HCT116 (cell line): ENCODE results near the gene TOMM40. TPM values are rescaled to one million over a fixed set of nuclear protein-coding genes. Genes with fewer than 3 reads are reported as not detected.

Experiments
- ATAC-seq: fragments of 200-7000 bp; cut with Tn5 transposase; 2 replicates; pipeline ENCODE4 v1.9.1; 2020; ENCODE audit warnings: mild to moderate bottlenecking, moderate library complexity
- BruUV-seq: library from RNA; stranded (reverse); fragments of 400-500 nt; replicated peaks from 2 replicates; lab custom pipeline; 2021; lab: Mats Ljungman, UMichigan
- CTCF ChIA-PET: fragments of 300-600 bp; sonication (Branson Sonifier 250); formaldehyde crosslinking; loops from one replicate; lab custom pipeline; 2021; ENCODE audit warnings: antibody characterized with exemption; lab: Charles Lee
- POLR2A ChIA-PET: fragments of 300-600, 350-600 bp; sonication (Branson Sonifier 250); formaldehyde crosslinking; loops from one replicate; lab custom pipeline; 2021; ENCODE audit warnings: antibody characterized with exemption; lab: Charles Lee
- RAD21 ChIA-PET, 2 experiments: fragments of 300-600 bp; sonication (Branson Sonifier 250); formaldehyde crosslinking; loops; one replicate each; lab custom pipeline; 2023; ENCODE audit warnings: low total read pairs in 2 of 2; ENCODE audit not compliant: uncharacterized antibody in 2 of 2, unreplicated experiment in 2 of 2, low non-redundant PET in 1 of 2; lab: Charles Lee
- DNase-seq: peaks from one replicate; pipeline ENCODE4 v3.0.0-alpha.2; 2010; ENCODE audit warnings: low read depth, low spot score
- H2AFZ ChIP-seq: fragments of 200-600 bp; shearing (Covaris generic), sonication (generic); 2 replicates; pipeline ENCODE4 v1.6.1; 2017; ENCODE audit warnings: low read depth, mixed run types, mixed read lengths, antibody characterized with exemption, low read length; ENCODE audit not compliant: poor library complexity, severe bottlenecking
- H3K27ac ChIP-seq: 2 replicates; pipeline ENCODE4 v1.5.1; 2012; ENCODE audit warnings: low read depth, low read length
- H3K27me3 ChIP-seq: fragments of 200-600 bp; sonication (generic); 2 replicates; pipeline ENCODE4 v1.6.1; 2016; ENCODE audit warnings: mixed run types, low read length, mixed read lengths; ENCODE audit not compliant: insufficient read depth
- H3K36me3 ChIP-seq, 2 experiments: fragments of 200-500 bp in 1 of 2; fragments of 200-600 bp in 1 of 2; sonication (Bioruptor generic) in 1 of 2; sonication (generic) in 1 of 2; 2 replicates each; pipeline versions ENCODE4 v1.5.1 to v1.6.1; 2014 to 2016; ENCODE audit warnings: low read length in 2 of 2, inconsistent platforms in 1 of 2, mixed read lengths in 1 of 2, mixed run types in 1 of 2; ENCODE audit not compliant: insufficient read depth in 2 of 2, control insufficient read depth in 1 of 2
- H3K4me1 ChIP-seq, 2 experiments: fragments of 200-600 bp in 1 of 2; sonication (generic) in 1 of 2; 2 replicates each; pipeline versions ENCODE4 v1.5.1 to v1.6.1; 2012 to 2017; ENCODE audit warnings: low read length in 2 of 2, inconsistent platforms in 1 of 2, mild to moderate bottlenecking in 1 of 2, mixed read lengths in 1 of 2, mixed run types in 1 of 2, moderate library complexity in 1 of 2; ENCODE audit not compliant: insufficient read depth in 2 of 2, control insufficient read depth in 1 of 2
- H3K4me2 ChIP-seq: fragments of 200-600 bp; sonication (generic); 2 replicates; pipeline ENCODE4 v1.6.1; 2017; ENCODE audit warnings: mixed run types, low read length, mixed read lengths
- H3K4me3 ChIP-seq, 2 experiments: fragments of 200-600 bp in 1 of 2; sonication (generic) in 1 of 2; replicated peaks in 1 of 2; 2 replicates each; pipeline ENCODE4 v1.5.1; 2011 to 2016; ENCODE audit warnings: low read length in 2 of 2, control low read depth in 1 of 2, low read depth in 1 of 2, mild to moderate bottlenecking in 1 of 2, mixed read lengths in 1 of 2, mixed run types in 1 of 2
- H3K79me2 ChIP-seq: fragments of 200-600 bp; sonication (generic); 2 replicates; pipeline ENCODE4 v1.6.1; 2017; ENCODE audit warnings: mild to moderate bottlenecking, mixed run types, low read length, moderate library complexity, mixed read lengths; ENCODE audit not compliant: insufficient read depth
- H3K9ac ChIP-seq: fragments of 200-600 bp; sonication (generic); 2 replicates; pipeline ENCODE4 v1.6.1; 2016; ENCODE audit warnings: low read length, mixed read lengths
- H3K9me2 ChIP-seq: fragments of 200-600 bp; sonication (generic), shearing (Covaris generic); 2 replicates; pipeline ENCODE4 v1.6.1; 2017; ENCODE audit warnings: mixed run types, mild to moderate bottlenecking, moderate library complexity; ENCODE audit not compliant: insufficient read depth
- H3K9me3 ChIP-seq, 2 experiments: fragments of 200-500 bp in 1 of 2; fragments of 200-600 bp in 1 of 2; sonication (Bioruptor generic) in 1 of 2; sonication (generic) in 1 of 2; 2 replicates each; pipeline ENCODE4 v1.6.1; 2014 to 2017; ENCODE audit warnings: low read length in 2 of 2, mixed read lengths in 2 of 2, inconsistent platforms in 1 of 2, low read depth in 1 of 2, mild to moderate bottlenecking in 1 of 2, mixed run types in 1 of 2, moderate library complexity in 1 of 2; ENCODE audit not compliant: control insufficient read depth in 1 of 2, insufficient read depth in 1 of 2
- H4K20me1 ChIP-seq: fragments of 200-600 bp; sonication (generic), shearing (Covaris generic); 2 replicates; pipeline ENCODE4 v1.6.1; 2017; ENCODE audit warnings: mixed run types, mild to moderate bottlenecking, moderate library complexity; ENCODE audit not compliant: insufficient read depth
- CEBPB ChIP-seq: IDR thresholded peaks from 2 replicates; pipeline ENCODE4 v1.6.1; 2012; ENCODE audit warnings: low read depth
- EGR1 ChIP-seq: IDR thresholded peaks from 2 replicates; pipeline ENCODE4 v1.6.1; 2012; ENCODE audit warnings: low read depth
- ELF1 ChIP-seq: IDR thresholded peaks from 2 replicates; pipeline ENCODE4 v1.6.1; 2012; ENCODE audit warnings: low read depth, borderline replicate concordance
- EZH2 ChIP-seq: fragments of 200-600 bp; sonication (generic); IDR thresholded peaks from 2 replicates; pipeline ENCODE4 v1.6.1; 2017; ENCODE audit warnings: antibody characterized with exemption, mixed run types
- FOSL1 ChIP-seq: IDR thresholded peaks from 2 replicates; pipeline ENCODE4 v1.6.1; 2012; ENCODE audit warnings: low read depth
- JUND ChIP-seq: IDR thresholded peaks from 2 replicates; pipeline ENCODE4 v1.6.1; 2012
- MAX ChIP-seq: IDR thresholded peaks from 2 replicates; pipeline ENCODE4 v1.6.1; 2012
- POLR2A ChIP-seq: IDR thresholded peaks from 2 replicates; pipeline ENCODE4 v1.7.0; 2011; ENCODE audit warnings: borderline replicate concordance; ENCODE audit not compliant: insufficient read depth, insufficient read length; ENCODE audit errors: extremely low read depth
- POLR2AphosphoS5 ChIP-seq: IDR thresholded peaks from 2 replicates; pipeline ENCODE4 v1.6.1; 2011; ENCODE audit warnings: mild to moderate bottlenecking, low read depth, low read length, moderate library complexity
- RAD21 ChIP-seq: IDR thresholded peaks from 2 replicates; pipeline ENCODE4 v1.6.1; 2012; ENCODE audit warnings: low read depth, mild to moderate bottlenecking
- SIN3A ChIP-seq: IDR thresholded peaks from 2 replicates; pipeline ENCODE4 v1.6.1; 2012; ENCODE audit warnings: low read depth
- SP1 ChIP-seq: IDR thresholded peaks from 2 replicates; pipeline ENCODE4 v1.6.1; 2012; ENCODE audit warnings: low read depth
- TCF7L2 ChIP-seq: IDR thresholded peaks from 2 replicates; pipeline ENCODE4 v1.7.0; 2011; ENCODE audit warnings: borderline replicate concordance, inconsistent platforms; ENCODE audit not compliant: insufficient read depth, insufficient read length; ENCODE audit errors: extremely low read depth
- YY1 ChIP-seq: IDR thresholded peaks from 2 replicates; pipeline ENCODE4 v1.6.1; 2011; ENCODE audit warnings: low read length, low read depth, moderate library complexity, mild to moderate bottlenecking; ENCODE audit not compliant: insufficient replicate concordance; ENCODE audit errors: extremely low read depth
- ZFX ChIP-seq: fragments of 450-650 bp; IDR thresholded peaks from 2 replicates; pipeline ENCODE4 v1.6.1; 2017
- ZNF274 ChIP-seq: fragments of 200-500 bp; sonication (Bioruptor generic); IDR thresholded peaks from 2 replicates; pipeline ENCODE4 v1.6.1; 2014; ENCODE audit warnings: mild to moderate bottlenecking, low read depth, low read length, inconsistent platforms
- intact Hi-C: fragments of 100-400 bp; cut with micrococcal nuclease; formaldehyde crosslinking; loops from 2 replicates; pipeline ENCODE4 v1.10.0; 2022
- total RNA-seq: library from RNA; stranded (reverse); gene quantifications from one replicate; pipeline ENCODE4 v1.2.1, GENCODE V29; 2021; ENCODE audit not compliant: unreplicated experiment
- TF ChIP-seq, protein P1 (sequence below), 3 experiments: fragments of 200-600 bp in 1 of 3; sonication (generic) in 1 of 3; IDR thresholded peaks in 2 of 3; conservative IDR thresholded peaks in 1 of 3; 2 replicates each; pipeline ENCODE4 v1.5.1; 2012 to 2017; ENCODE audit warnings: low read depth in 2 of 3, low read length in 2 of 3, antibody characterized with exemption in 1 of 3, borderline replicate concordance in 1 of 3, control low read depth in 1 of 3, mild to moderate bottlenecking in 1 of 3, mixed read lengths in 1 of 3, mixed run types in 1 of 3, moderate library complexity in 1 of 3; ENCODE audit not compliant: insufficient read depth in 1 of 3
- TF ChIP-seq, protein P2 (sequence below): IDR thresholded peaks from 2 replicates; pipeline ENCODE4 v1.6.1; 2012

Gene TOMM40
- total RNA-seq, 1 experiment from 2014 or later, result 178 TPM

DNA sequence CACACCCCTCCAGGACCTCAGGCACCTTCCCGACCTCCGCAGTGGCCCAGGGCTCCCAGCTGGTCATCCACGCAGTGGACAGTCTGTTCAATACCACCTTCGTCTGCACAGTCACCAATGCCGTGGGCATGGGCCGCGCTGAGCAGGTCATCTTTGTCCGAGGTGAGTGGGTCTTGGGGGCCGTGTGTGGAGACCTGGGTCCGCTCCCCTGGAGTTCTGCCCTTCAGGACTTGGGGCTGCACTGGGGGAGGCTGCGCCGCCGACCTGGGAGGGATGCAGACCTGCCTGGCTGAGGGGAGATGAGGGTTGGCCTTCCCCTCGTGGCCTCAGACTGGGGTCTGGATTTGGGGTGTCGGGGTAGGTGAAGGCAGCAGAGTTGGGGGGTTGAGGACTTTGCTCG lies 16.7 kb upstream of the TOMM40 start:
- no TSS peak for BruUV-seq
- no peaks in the 10 kb centered on the region for H3K9me2 ChIP-seq
- intact Hi-C loops, result no loop called here
- no peak overlapping the region for H2AFZ ChIP-seq
- ChIA-PET RAD21 (no interaction called here), POLR2A (no interaction called here), CTCF (no interaction called here)
- DNase-seq, result no peak
- no peaks in the 10 kb centered on the region for H3K4me1 ChIP-seq
- H3K9ac ChIP-seq, result no peak overlapping the region
- no peaks in the 10 kb centered on the region for H4K20me1 ChIP-seq
- H3K79me2 ChIP-seq, result no peaks in the 10 kb centered on the region
- H3K27ac ChIP-seq, result no peak overlapping the region
- TF ChIP-seq CEBPB, result no peak
- TF ChIP-seq JUND, result no peak
- TF ChIP-seq POLR2A, result no peak
- TF ChIP-seq EGR1, result no peak
- no peak for TF ChIP-seq SIN3A
- TF ChIP-seq EZH2, result no peak
- TF ChIP-seq FOSL1, result no peak
- no peak for TF ChIP-seq RAD21
- TF ChIP-seq TCF7L2, result no peak
- no peak for TF ChIP-seq ZFX
- TF ChIP-seq, protein P1, sequence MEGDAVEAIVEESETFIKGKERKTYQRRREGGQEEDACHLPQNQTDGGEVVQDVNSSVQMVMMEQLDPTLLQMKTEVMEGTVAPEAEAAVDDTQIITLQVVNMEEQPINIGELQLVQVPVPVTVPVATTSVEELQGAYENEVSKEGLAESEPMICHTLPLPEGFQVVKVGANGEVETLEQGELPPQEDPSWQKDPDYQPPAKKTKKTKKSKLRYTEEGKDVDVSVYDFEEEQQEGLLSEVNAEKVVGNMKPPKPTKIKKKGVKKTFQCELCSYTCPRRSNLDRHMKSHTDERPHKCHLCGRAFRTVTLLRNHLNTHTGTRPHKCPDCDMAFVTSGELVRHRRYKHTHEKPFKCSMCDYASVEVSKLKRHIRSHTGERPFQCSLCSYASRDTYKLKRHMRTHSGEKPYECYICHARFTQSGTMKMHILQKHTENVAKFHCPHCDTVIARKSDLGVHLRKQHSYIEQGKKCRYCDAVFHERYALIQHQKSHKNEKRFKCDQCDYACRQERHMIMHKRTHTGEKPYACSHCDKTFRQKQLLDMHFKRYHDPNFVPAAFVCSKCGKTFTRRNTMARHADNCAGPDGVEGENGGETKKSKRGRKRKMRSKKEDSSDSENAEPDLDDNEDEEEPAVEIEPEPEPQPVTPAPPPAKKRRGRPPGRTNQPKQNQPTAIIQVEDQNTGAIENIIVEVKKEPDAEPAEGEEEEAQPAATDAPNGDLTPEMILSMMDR (IDR thresholded peaks at IDR 0.05 in 2 of 3, conservative IDR thresholded peaks at IDR 0.05 in 1 of 3; ENCODE audit: borderline replicate concordance in 1 of 3, insufficient read depth in 1 of 3, low read depth in 2 of 3, low read length in 2 of 3), result no peak
- TF ChIP-seq YY1, result no peak
- TF ChIP-seq POLR2AphosphoS5, result no peak
- no peak for TF ChIP-seq MAX
- no peak for TF ChIP-seq ELF1
- TF ChIP-seq ZNF274, result no peak
- TF ChIP-seq SP1, result no peak
- TF ChIP-seq, protein P2, sequence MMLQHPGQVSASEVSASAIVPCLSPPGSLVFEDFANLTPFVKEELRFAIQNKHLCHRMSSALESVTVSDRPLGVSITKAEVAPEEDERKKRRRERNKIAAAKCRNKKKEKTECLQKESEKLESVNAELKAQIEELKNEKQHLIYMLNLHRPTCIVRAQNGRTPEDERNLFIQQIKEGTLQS, result no peak
- no peaks in the 10 kb centered on the region for H3K27me3 ChIP-seq
- no peak overlapping the region for H3K4me2 ChIP-seq
- no peak overlapping the region for H3K4me3 ChIP-seq
- ATAC-seq, result no peak
- H3K9me3 ChIP-seq, result no peaks in the 10 kb centered on the region
- peaks cover 37 to 38% of the 10 kb centered on the region in 2 experiments for H3K36me3 ChIP-seq
